Measurements from ENCODE around the gene KIRREL2. TPM values are rescaled to one million over a fixed set of nuclear protein-coding genes. Genes with fewer than 3 reads are reported as not detected.
A peak's percentile ranks its signal among the peaks of the same experiment; 100 is the strongest.

Gene KIRREL2
- total RNA-seq, 4 donors from 2014 or later = not detected

GRCh38 chr19:35901055-35901644 lies 44.4 kb downstream of the KIRREL2 start:
- H3K4me1 ChIP-seq = peaks cover 9 to 33% (median 17%) of the 10 kb centered on the region in 4 donors
- peaks cover 0 to 6% (median 1%) of the 10 kb centered on the region in 4 donors for H3K36me3 ChIP-seq
- in situ Hi-C loops (cut with MboI; ENCODE audit: low pct_ligation_motif_present in 1 of 4, low pct_unique_long_range_greater_than_20kb in 1 of 4, low sequenced_read_pairs in 3 of 4) = no loop called here
- no peak for DNase-seq
- no peak for TF ChIP-seq POLR2A (IDR thresholded peaks at IDR 0.05)
- no peak for TF ChIP-seq CTCF (IDR thresholded peaks at IDR 0.05)
- TF ChIP-seq EP300 (IDR thresholded peaks at IDR 0.05; ENCODE audit: low read depth) = no peak
- TF ChIP-seq POLR2AphosphoS5 (IDR thresholded peaks at IDR 0.05) = no peak
- H3K9me3 ChIP-seq = no peaks in the 10 kb centered on the region
- WGBS, 2 donors (ENCODE audit: low coverage in 1 of 2) = 33 to 51% methylated on average over 1 to 2 of the region's 2 CpGs
- intact Hi-C loops (cut with DNase I; ENCODE audit: low total_unique reads) = no loop called here
- H3K4me3 ChIP-seq = peak overlapping the region in 2 of 4 donors; percentile 58 to 73
- H3K27ac ChIP-seq = peak overlapping the region; percentile 88 to 97 (median 92)
- H3K27me3 ChIP-seq = no peaks in the 10 kb centered on the region

- Histone ChIP-seq H3K4me1 (peaks cover 9 to 39% (median 17%) of the 10 kb centered on the region in 4 donors), H3K9me3 (no peaks in the 10 kb centered on the region), H3K27me3 (no peaks in the 10 kb centered on the region), H3K27ac (peak within 1 kb of the TSS; percentile 88 to 97 (median 92)), H3K36me3 (peaks cover 0 to under 1% (median 0%) of the 10 kb centered on the region in 4 donors), H3K4me3 (peak within 1 kb of the TSS in 2 of 4 donors; percentile 11 to 31)
- in situ Hi-C loops (cut with MboI; ENCODE audit: low pct_ligation_motif_present in 1 of 4, low pct_unique_long_range_greater_than_20kb in 1 of 4, low sequenced_read_pairs in 3 of 4) (no loop called here), intact Hi-C loops (cut with DNase I; ENCODE audit: low total_unique reads) (no loop called here)
- 30 to 33% methylated on average over 5 to 6 of the region's 6 CpGs for WGBS, 2 donors (ENCODE audit: low coverage in 1 of 2)
- DNase-seq = peak; percentile 30
- TF ChIP-seq POLR2A (IDR thresholded peaks at IDR 0.05) (peak; percentile 14), EP300 (IDR thresholded peaks at IDR 0.05; ENCODE audit: low read depth) (no peak)
These were observed 45.3 kb downstream of the KIRREL2 start, which contains the start of gene HCST for GRCh38 chr19:35901854-35902661. TSS of gene HCST (plus strand) at chr19:35902529. CDS start at chr19:35902594, 65 bp downstream.

GRCh38 chr19:35902870-35903475 lies 46.3 kb downstream of the KIRREL2 start:
- 56 to 65% methylated on average over 4 to 10 of the region's 10 CpGs for WGBS, 2 donors (ENCODE audit: low coverage in 1 of 2)
- in situ Hi-C loops (cut with MboI; ENCODE audit: low pct_ligation_motif_present in 1 of 4, low pct_unique_long_range_greater_than_20kb in 1 of 4, low sequenced_read_pairs in 3 of 4) = no loop called here
- H3K27me3 ChIP-seq = no peaks in the 10 kb centered on the region
- no peaks in the 10 kb centered on the region for H3K36me3 ChIP-seq
- no peak for TF ChIP-seq POLR2AphosphoS5 (IDR thresholded peaks at IDR 0.05)
- TF ChIP-seq CTCF (IDR thresholded peaks at IDR 0.05) = no peak
- no peak for TF ChIP-seq POLR2A (IDR thresholded peaks at IDR 0.05)
- no peak for TF ChIP-seq EP300 (IDR thresholded peaks at IDR 0.05; ENCODE audit: low read depth)
- no peak for DNase-seq
- peak overlapping the region; percentile 88 to 97 (median 92) for H3K27ac ChIP-seq
- H3K4me3 ChIP-seq = peak overlapping the region in 2 of 4 donors; percentile 11 to 31
- no peaks in the 10 kb centered on the region for H3K9me3 ChIP-seq
- intact Hi-C loops (cut with DNase I; ENCODE audit: low total_unique reads) = no loop called here
- H3K4me1 ChIP-seq = peaks cover 4 to 34% (median 13%) of the 10 kb centered on the region in 4 donors

GRCh38 chr19:35903550-35904179 lies 47.0 kb downstream of the KIRREL2 start:
- Histone ChIP-seq H3K27me3 (no peaks in the 10 kb centered on the region), H3K4me1 (peaks cover 0 to 27% (median 8%) of the 10 kb centered on the region in 4 donors), H3K9me3 (no peaks in the 10 kb centered on the region), H3K27ac (peak overlapping the region; percentile 88 to 97 (median 92)), H3K36me3 (no peaks in the 10 kb centered on the region), H3K4me3 (peak overlapping the region in 2 of 4 donors; percentile 11 to 31)
- 4% methylated on average over 24 of the region's 24 CpGs; no CpG with 5 or more reads in 1 of the 2 donors for WGBS, 2 donors (ENCODE audit: low coverage in 1 of 2)
- peak; percentile 86 for DNase-seq
- intact Hi-C loops (cut with DNase I; ENCODE audit: low total_unique reads) (no loop called here), in situ Hi-C loops (cut with MboI; ENCODE audit: low pct_ligation_motif_present in 1 of 4, low pct_unique_long_range_greater_than_20kb in 1 of 4, low sequenced_read_pairs in 3 of 4) (no loop called here)
- TF ChIP-seq CTCF (IDR thresholded peaks at IDR 0.05) (no peak), POLR2AphosphoS5 (IDR thresholded peaks at IDR 0.05) (peak in 2 of 3 donors; percentile 54 to 57), EP300 (IDR thresholded peaks at IDR 0.05; ENCODE audit: low read depth) (no peak), POLR2A (IDR thresholded peaks at IDR 0.05) (peak; percentile 57)

All from transverse colon (tissue), 4 donors.